Thyroid gland (tissue), 4 donors: ENCODE measurements around the gene CTIF. TPM values are rescaled to one million over a fixed set of nuclear protein-coding genes. Genes with fewer than 3 reads are reported as not detected.

Experiments used
- DNase-seq, 2 donors: peaks; one replicate each; pipeline ENCODE4 v3.0.0-alpha.2; 2019
- H3K27ac ChIP-seq, 3 donors: fragments of 200-600 bp; sonication (generic); 1 replicate in 2 of 3; 2 replicates in 1 of 3; pipeline ENCODE4 v1.5.1; 2016 to 2019; ENCODE audit warnings: mild to moderate bottlenecking in 1 of 3, moderate library complexity in 1 of 3
- H3K27me3 ChIP-seq: fragments of 200-600 bp; sonication (generic); one replicate; pipeline ENCODE4 v1.5.1; 2019
- H3K36me3 ChIP-seq, 2 donors: fragments of 200-600 bp; sonication (generic); one replicate each; pipeline ENCODE4 v1.5.1; 2016 to 2019
- H3K4me1 ChIP-seq, 2 donors: fragments of 200-600 bp; sonication (generic); one replicate each; pipeline ENCODE4 v1.5.1; 2017 to 2019
- H3K4me3 ChIP-seq, 3 donors: fragments of 200-600 bp; sonication (generic); replicated peaks in 1 of 3; 1 replicate in 2 of 3; 2 replicates in 1 of 3; pipeline ENCODE4 v1.5.1; 2016; ENCODE audit warnings: mild to moderate bottlenecking in 1 of 3
- H3K9me3 ChIP-seq: fragments of 200-600 bp; sonication (generic); one replicate; pipeline ENCODE4 v1.5.1; 2017
- CTCF ChIP-seq, 6 experiments: fragments of 200-600 bp in 3 of 6; fragments of 450-650 bp in 3 of 6; sonication (generic) in 3 of 6; IDR thresholded peaks; one replicate each; pipeline ENCODE4 v1.5.1; 2016 to 2019; ENCODE audit warnings: antibody characterized with exemption in 6 of 6, mild to moderate bottlenecking in 2 of 6, inconsistent platforms in 1 of 6, moderate library complexity in 1 of 6
- POLR2A ChIP-seq, 2 donors: fragments of 450-650 bp; IDR thresholded peaks; one replicate each; pipeline ENCODE4 v1.6.1; 2017; ENCODE audit warnings: antibody characterized with exemption in 2 of 2, mild to moderate bottlenecking in 2 of 2, moderate library complexity in 1 of 2
- WGBS, 2 donors: methylation state at CpG; one replicate each; pipeline ENCODE4 v1.1.5; 2017; 5-methylcytosine and 5-hydroxymethylcytosine counted together
- intact Hi-C: fragments of 100-400 bp; cut with DNase I; formaldehyde crosslinking; loops from one replicate; pipeline ENCODE4 v1.15.1; 2023
- total RNA-seq, 4 donors: library from RNA; depleted of rRNA; stranded (reverse); fragments of >200 nt; gene quantifications; one replicate each; pipeline ENCODE4 v1.2.3, GENCODE V29; 2016

The CTIF gene
- total RNA-seq, 4 donors from 2014 or later, result 18.7 to 29.8 (median 23.6) TPM

DNA sequence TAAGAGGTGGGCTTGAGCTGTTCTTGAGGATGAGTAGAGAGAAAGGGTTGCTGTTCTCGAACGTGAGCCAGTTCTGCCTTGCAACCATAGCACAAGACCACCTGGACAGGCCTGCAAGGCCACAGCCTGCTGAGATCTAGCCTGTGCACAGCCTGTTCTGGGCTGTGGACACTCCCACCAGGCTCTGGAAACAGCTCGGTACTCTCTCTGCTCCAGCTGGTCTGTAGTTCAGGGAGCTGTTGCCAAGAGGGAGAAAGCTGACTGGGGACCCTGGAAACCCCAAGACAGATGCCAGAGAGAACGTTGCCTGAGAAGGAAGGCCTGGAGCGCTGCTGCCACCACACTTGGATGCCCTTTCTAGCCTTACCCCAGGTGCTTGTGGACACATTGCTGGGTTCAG is 69.8 kb downstream of the CTIF start:
- H3K9me3 ChIP-seq, result no peaks in the 10 kb centered on the region
- H3K4me1 ChIP-seq, result peaks cover 0 to 10% of the 10 kb centered on the region in 2 donors
- no peak overlapping the region for H3K4me3 ChIP-seq
- peak; percentile 34 for DNase-seq
- H3K27ac ChIP-seq, result no peak overlapping the region
- WGBS, 2 donors, result 52 to 57% methylated on average over 5 of the region's 5 CpGs
- TF ChIP-seq CTCF (IDR thresholded peaks at IDR 0.05), result no peak
- TF ChIP-seq POLR2A (IDR thresholded peaks at IDR 0.05), result no peak
- intact Hi-C loops, result no loop called here
- no peaks in the 10 kb centered on the region for H3K27me3 ChIP-seq
- no peaks in the 10 kb centered on the region for H3K36me3 ChIP-seq

GRCh38 chr18:48609114-48609513 is 70.3 kb downstream of the CTIF start:
- Histone ChIP-seq H3K4me3 (no peak overlapping the region), H3K4me1 (peaks cover 3 to 16% of the 10 kb centered on the region in 2 donors), H3K36me3 (no peaks in the 10 kb centered on the region), H3K27me3 (no peaks in the 10 kb centered on the region), H3K9me3 (no peaks in the 10 kb centered on the region), H3K27ac (no peak overlapping the region)
- 93 to 98% methylated on average over 3 of the region's 3 CpGs for WGBS, 2 donors
- TF ChIP-seq CTCF (IDR thresholded peaks at IDR 0.05), result no peak
- no peak for DNase-seq
- intact Hi-C loops, result no loop called here

DNA sequence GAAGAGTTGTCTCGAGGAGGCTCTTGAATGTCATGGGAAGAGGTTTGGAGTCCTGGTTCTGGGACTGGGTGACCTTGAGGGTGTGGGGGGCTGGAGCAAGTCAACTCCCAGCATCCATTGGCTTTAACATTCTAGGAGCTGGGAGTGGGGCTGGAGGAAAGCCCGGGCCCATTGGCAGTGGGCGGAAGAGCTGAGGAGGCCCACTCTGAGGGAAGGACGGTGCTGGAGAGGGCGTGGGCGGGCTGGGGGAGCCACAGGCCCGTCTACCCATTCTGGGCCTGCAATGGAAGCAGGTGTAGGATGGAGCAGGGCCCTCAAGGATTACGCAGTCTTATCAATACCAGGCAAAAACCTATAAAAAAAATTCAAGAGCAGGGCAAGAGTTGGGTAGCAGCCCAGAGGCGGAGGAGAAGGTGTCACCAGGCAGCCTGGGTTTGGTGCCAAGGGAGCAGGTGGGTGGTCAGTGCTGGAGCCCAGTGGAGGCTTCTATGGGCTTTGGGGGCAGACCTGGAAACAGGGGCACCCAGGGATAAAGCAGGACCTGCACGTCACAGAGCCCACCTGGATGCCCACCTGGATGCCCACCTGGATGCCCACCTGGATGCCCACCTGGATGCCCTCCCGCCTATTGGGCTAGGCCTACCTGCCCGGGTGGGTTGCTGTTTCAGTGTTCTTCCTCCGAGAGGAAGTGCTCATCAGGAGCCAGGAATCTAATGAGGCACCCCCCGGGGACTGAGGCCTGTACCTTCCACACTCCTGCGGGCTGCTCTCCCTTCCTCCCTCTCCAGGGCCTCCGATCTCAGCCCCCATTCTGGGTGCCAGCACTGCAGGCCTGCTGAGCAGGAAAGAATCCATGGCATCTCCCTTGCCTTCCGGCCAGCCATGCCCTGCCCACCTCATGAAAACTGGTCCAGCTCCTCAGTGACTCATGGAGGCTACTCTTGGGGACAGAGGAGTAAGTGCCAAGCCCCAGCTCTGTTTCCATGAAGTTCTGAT is 71.3 kb downstream of the CTIF start:
- Histone ChIP-seq H3K4me3 (no peak overlapping the region), H3K4me1 (peaks cover 3 to 16% of the 10 kb centered on the region in 2 donors), H3K36me3 (no peaks in the 10 kb centered on the region), H3K27ac (no peak overlapping the region), H3K27me3 (no peaks in the 10 kb centered on the region), H3K9me3 (no peaks in the 10 kb centered on the region)
- TF ChIP-seq CTCF (IDR thresholded peaks at IDR 0.05) (no peak), POLR2A (IDR thresholded peaks at IDR 0.05) (no peak)
- intact Hi-C loops, result no loop called here
- 88 to 92% methylated on average over 13 to 17 of the region's 17 CpGs for WGBS, 2 donors
- no peak for DNase-seq

DNA sequence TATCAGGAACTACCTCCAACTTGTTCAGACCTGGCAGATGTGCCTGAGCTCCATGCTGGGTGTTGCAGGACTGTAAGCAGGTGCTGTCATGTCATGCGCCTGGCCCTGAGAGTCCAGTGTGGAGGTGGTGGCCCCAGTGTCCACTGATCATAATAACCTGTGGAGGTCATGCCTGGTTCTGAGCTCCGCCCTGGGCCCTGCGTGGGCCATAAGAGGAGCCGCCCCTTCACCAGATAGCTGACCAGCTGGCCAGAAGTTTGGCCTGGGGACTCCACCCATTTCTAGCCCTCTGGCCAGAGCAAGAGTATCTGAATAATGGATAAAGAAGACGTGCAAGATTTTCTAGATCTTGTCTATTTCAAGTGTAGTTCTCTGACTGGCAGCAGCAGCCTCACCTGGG is 72.4 kb downstream of the CTIF start:
- no peaks in the 10 kb centered on the region for H3K27me3 ChIP-seq
- intact Hi-C loops, result no loop called here
- no peak overlapping the region for H3K4me3 ChIP-seq
- no peak overlapping the region for H3K27ac ChIP-seq
- H3K4me1 ChIP-seq, result peaks cover 3 to 16% of the 10 kb centered on the region in 2 donors
- TF ChIP-seq CTCF (IDR thresholded peaks at IDR 0.05), result no peak
- DNase-seq, result no peak
- WGBS, 2 donors, result 91 to 100% methylated on average over 3 to 5 of the region's 5 CpGs
- no peaks in the 10 kb centered on the region for H3K36me3 ChIP-seq
- H3K9me3 ChIP-seq, result no peaks in the 10 kb centered on the region

DNA sequence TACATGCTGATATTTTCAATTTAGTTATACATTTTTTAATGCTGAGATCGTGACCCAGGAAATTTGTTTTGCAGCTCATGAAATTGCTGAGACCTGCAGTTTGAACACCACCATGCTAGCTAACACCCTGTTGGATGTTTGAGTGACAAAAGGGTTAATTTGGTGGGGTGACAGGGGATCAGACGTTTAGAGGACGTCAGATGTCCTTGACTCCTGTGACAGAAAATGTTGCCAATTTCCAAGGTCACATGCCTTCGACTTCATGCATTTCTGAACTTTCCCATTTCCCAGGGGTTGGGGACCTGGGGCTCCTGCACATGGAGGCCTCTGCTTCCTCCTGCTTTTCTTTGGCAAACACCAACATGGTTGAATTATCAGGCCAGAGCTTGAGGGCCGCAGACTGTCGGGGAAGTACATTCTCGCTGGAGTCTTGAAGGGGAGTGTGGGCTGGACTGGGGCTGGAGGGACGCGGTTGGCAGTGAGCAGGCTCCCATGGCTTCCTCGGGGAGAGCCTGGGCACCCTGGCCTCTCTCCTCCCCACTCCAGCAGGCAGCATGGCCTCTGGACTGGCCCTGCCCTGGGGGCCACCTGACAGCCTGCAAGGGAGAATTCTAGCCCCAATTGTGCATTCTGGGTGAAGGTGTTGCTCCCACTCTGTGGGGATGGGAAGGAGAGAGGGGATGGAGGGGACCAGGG is 73.1 kb downstream of the CTIF start:
- no peak for DNase-seq
- Histone ChIP-seq H3K36me3 (no peaks in the 10 kb centered on the region), H3K4me3 (no peak overlapping the region), H3K9me3 (no peaks in the 10 kb centered on the region), H3K4me1 (peaks cover 3 to 16% of the 10 kb centered on the region in 2 donors), H3K27me3 (no peaks in the 10 kb centered on the region), H3K27ac (no peak overlapping the region)
- intact Hi-C loops, result no loop called here
- WGBS, 2 donors, result 71 to 72% methylated on average over 7 of the region's 10 CpGs
- TF ChIP-seq POLR2A (IDR thresholded peaks at IDR 0.05), result no peak
- no peak for TF ChIP-seq CTCF (IDR thresholded peaks at IDR 0.05)
